HG03342 (cell line): ENCODE results near the gene CLTCL1.

Source experiments
- ATAC-seq: cut with Tn5 transposase; IDR thresholded peaks from one replicate; pipeline ENCODE4 v1.9.1; 2021; ENCODE audit warnings: mild to moderate bottlenecking, moderate library complexity; ENCODE audit not compliant: unreplicated experiment

Gene CLTCL1

DNA sequence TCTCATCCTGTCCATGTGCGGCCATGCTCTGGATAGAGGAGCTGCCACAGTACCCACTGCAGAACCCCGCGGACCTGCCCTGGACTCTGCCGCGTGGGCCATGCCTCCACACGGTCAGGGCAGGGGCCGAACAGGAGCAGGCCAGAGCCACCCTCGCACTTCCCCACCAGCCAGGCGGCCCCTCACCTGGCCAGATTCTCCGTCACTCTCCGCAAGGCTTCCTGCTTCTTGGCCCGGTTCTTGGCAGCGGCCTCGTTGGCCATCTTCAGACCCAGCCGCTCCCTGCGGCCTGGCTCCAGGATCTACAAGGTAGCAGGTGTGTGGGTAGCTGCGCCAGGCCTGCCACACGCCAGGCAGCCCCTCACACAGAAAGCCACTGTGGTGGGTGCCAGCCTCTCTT lies 156.6 kb downstream of the CLTCL1 start:
- ATAC-seq: no peak

DNA sequence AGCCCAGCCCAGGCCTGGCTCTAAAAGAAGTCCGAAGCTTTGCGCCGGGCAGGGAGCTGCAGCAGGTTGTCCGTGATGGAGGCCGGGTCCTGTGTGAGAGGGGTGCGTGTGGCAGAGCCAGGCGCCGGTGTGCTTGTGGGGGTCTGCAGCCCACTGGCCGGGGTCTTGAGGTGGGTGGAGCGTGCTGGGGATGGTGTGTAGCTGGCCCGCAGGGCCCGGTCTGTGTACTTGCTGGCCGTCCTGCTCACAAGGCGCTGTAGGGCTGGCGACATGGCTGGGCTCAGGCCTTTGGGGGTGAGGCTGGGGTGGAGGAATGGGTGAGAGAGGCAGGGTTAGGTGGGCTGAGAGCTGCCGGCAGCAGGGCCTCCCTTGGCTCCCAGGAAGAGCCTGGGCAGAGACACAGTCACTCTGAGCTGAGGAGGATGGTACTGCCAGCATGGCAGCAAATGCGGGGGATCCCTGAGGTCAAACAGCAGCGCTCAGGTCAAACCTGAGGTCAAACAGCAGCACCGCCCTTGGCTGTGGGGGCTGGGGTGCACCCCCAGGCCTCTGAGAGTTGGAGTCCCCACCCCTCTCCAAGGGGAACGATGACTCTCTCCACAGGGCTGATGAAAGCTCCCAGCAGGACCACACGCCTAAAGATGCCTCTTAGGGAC lies 157.2 kb downstream of the CLTCL1 start:
- no peak for ATAC-seq

DNA sequence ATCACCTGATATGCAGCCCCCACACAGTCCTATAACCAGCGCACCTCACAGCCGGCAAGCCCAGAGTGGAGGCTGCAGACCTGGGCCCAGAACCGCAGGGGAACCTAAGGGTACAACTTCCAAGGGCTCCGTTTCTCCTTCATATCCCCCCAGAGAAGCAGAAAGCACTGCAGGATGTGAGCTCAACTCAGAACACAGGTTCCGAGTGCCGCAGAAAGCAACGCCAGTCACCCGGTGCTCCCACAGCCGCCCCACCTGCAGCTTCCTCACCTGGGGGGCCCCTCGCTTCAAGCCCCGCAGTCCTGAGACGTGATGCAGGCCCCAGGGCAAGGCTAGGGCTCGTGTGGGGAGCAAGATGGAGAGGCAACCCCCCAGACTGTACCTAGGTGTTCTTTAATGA lies 158.0 kb downstream of the CLTCL1 start:
- no peak for ATAC-seq

DNA sequence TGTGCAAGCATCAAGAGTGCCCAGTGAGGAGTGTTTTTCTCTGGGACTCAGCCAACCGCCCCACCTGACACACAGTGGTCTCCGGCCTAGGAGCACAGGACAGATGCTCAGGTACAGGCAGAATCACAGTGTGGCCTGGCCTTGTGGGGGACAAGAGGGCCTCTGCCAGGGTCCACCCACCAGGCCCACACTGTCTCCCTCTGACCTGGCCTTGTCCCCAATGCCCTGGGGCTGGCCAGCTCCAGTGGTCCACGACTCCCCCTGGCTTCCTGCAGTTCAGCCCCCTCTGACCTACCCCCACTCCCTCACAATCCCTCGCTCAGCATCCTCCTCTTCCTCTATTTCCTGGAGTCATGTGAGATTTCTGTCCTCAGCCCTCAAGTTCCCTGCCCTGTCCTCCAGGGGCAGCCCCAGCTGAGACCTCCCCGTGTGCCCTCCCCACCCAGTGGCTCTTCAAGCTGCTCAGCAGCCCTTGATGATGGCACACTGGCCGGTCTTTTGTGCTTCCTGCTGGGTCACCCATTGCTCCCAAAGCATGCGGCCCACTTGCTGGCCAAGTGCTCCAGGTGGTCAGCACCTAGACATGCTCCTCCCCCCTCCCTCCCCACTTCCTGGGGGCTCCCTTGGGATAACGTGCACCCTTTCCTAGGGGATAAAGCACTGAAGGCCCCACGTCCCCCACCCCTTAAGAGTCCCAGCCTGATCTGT lies 158.7 kb downstream of the CLTCL1 start:
- ATAC-seq: no peak

DNA sequence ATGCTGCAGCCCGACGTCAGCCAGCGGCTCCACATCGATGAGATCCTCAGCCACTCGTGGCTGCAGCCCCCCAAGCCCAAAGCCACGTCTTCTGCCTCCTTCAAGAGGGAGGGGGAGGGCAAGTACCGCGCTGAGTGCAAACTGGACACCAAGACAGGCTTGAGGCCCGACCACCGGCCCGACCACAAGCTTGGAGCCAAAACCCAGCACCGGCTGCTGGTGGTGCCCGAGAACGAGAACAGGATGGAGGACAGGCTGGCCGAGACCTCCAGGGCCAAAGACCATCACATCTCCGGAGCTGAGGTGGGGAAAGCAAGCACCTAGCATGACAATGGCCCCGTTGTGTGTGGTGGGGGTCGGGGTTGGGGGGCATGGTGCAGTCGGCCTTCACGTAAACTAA lies 159.4 kb downstream of the CLTCL1 start:
- no peak for ATAC-seq

DNA sequence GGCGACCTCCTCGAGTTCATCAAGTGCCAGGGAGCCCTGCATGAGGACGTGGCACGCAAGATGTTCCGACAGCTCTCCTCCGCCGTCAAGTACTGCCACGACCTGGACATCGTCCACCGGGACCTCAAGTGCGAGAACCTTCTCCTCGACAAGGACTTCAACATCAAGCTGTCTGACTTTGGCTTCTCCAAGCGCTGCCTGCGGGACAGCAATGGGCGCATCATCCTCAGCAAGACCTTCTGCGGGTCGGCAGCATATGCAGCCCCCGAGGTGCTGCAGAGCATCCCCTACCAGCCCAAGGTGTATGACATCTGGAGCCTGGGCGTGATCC lies 159.9 kb downstream of the CLTCL1 start:
- no peak for ATAC-seq

DNA sequence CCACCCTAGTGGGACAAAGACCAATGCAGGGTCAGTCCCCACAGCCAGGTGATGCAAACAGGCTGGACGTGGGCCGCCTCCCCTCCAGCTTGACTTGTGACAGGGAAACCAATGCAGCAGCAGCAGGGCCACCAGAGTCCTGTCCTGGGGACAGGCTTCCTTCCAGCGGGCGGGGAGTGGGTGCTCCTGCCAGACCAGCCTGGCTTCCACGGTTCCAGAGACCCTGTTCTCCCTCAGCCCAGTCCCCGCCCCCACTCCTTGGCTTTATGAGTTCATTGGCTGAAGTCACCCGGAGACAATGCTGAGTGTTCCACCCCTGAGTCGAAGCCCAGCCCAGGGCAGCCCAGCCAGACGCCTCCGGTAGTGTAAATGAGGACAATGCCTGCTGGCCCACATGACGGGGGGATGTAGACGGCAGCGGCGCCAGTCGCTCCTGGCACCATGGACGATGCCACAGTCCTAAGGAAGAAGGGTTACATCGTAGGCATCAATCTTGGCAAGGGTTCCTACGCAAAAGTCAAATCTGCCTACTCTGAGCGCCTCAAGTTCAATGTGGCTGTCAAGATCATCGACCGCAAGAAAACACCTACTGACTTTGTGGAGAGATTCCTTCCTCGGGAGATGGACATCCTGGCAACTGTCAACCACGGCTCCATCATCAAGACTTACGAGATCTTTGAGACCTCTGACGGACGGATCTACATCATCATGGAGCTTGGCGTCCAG lies 160.4 kb downstream of the CLTCL1 start, which contains the start of gene TSSK2:
TSS of gene TSSK2 (plus strand) at position 350 of the 726 bp plus-strand sequence. CDS start at position 442, 92 bp downstream.
- ATAC-seq: no peak

DNA sequence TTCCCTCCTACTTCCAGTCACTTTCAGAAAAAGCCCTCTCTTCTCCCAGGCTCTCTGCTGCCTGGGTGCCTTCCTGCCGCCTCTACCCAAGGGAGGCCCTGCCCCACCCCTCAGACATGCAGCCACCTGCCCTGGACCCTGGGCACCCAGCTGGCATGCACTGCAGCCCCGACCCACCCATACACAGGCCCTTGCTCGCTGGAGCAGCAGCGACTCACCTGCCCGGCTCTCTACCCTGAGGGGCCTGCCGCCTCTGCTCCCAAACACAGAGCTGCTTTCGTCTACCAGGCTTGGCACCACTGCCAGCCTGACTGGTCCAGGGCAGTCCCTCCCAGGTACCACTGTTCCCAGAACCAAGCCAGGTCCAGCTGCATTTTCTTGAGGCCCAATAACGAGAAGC lies 161.6 kb downstream of the CLTCL1 start:
- ATAC-seq: no peak
